A549 (cell line): ENCODE results near the gene TUT7. TPM values are rescaled to one million over a fixed set of nuclear protein-coding genes. Genes with fewer than 3 reads are reported as not detected.
A peak's percentile ranks its signal among the peaks of the same experiment; 100 is the strongest.

Experiments
- ATAC-seq, 2 experiments: fragments of 200-7000 bp in 1 of 2; fragments of >200 bp in 1 of 2; cut with Nextera tagmentation in 1 of 2; cut with Tn5 transposase in 1 of 2; 3 replicates each; pipeline versions ENCODE4 v1.8.0 to v1.9.1; 2018 to 2020; ENCODE audit warnings: mild to moderate bottlenecking in 1 of 2, moderate library complexity in 1 of 2
- CTCF ChIA-PET: fragments of 300-600 bp; sonication (Branson Sonifier 250); formaldehyde crosslinking; extraction: SDS; loops from one replicate; lab custom pipeline; 2021; ENCODE audit warnings: antibody characterized with exemption, inconsistent platforms; lab: Yijun Ruan, JAX
- POLR2A ChIA-PET: fragments of 350-600 bp; formaldehyde crosslinking; extraction: SDS; loops from one replicate; lab custom pipeline; 2021; ENCODE audit warnings: antibody characterized with exemption, inconsistent platforms; lab: Yijun Ruan, JAX
- DNase-seq, 2 experiments: peaks; one replicate each; pipeline versions ENCODE4 v3.0.0 to v3.0.0-alpha.2; 2011 to 2016; ENCODE audit warnings: low read depth in 1 of 2, low spot score in 1 of 2
- FAIRE-seq: peaks from 2 replicates; lab custom pipeline; 2011; peaks lifted over from hg19 to GRCh38; lab: Jason Lieb, UNC
- H3K27ac ChIP-seq, 2 experiments: fragments of >200 bp; sonication (Bioruptor Twin); formaldehyde crosslinking; 3 replicates each; pipeline ENCODE4 v1.5.1; 2016 to 2017
- H3K4me1 ChIP-seq: fragments of >200 bp; sonication (Bioruptor Twin); formaldehyde crosslinking; 3 replicates; pipeline ENCODE4 v1.6.1; 2016
- H3K4me2 ChIP-seq: fragments of >200 bp; sonication (Bioruptor Twin); formaldehyde crosslinking; 3 replicates; pipeline ENCODE4 v1.6.1; 2016
- H3K4me3 ChIP-seq: fragments of >200 bp; sonication (Bioruptor Twin); formaldehyde crosslinking; 3 replicates; pipeline ENCODE4 v1.5.1; 2016
- H3K9me3 ChIP-seq: fragments of >200 bp; sonication (Bioruptor Twin); formaldehyde crosslinking; 3 replicates; pipeline ENCODE4 v1.6.1; 2016
- BHLHE40 ChIP-seq: IDR thresholded peaks from 2 replicates; pipeline ENCODE4 v1.6.1; 2012; ENCODE audit warnings: low read depth, low read length, inconsistent platforms
- CEBPB ChIP-seq, 2 experiments: fragments of >200 bp in 1 of 2; sonication (Bioruptor Twin) in 1 of 2; formaldehyde crosslinking in 1 of 2; IDR thresholded peaks; 2 replicates each; pipeline ENCODE4 v1.6.1; 2012 to 2016
- CHD4 ChIP-seq: fragments of 200-600 bp; sonication (generic); IDR thresholded peaks from 2 replicates; pipeline ENCODE4 v1.6.1; 2016; ENCODE audit warnings: antibody characterized with exemption, mild to moderate bottlenecking, borderline replicate concordance
- EHF ChIP-seq: fragments of 250-450 bp; sonication (Bioruptor Pico); IDR thresholded peaks from 2 replicates; pipeline ENCODE4 v1.5.0; 2020; ENCODE audit warnings: mild to moderate bottlenecking
- EP300 ChIP-seq, 2 experiments: fragments of >200 bp; sonication (Bioruptor Twin); formaldehyde crosslinking; IDR thresholded peaks; 2 replicates in 1 of 2; 3 replicates in 1 of 2; pipeline ENCODE4 v1.6.1; 2016 to 2017
- FOSB ChIP-seq: fragments of 250-450 bp; sonication (Bioruptor Pico); IDR thresholded peaks from 2 replicates; pipeline ENCODE4 v1.5.0; 2020; ENCODE audit warnings: mild to moderate bottlenecking, moderate library complexity
- FOSL2 ChIP-seq, 2 experiments: fragments of 450-650 bp in 1 of 2; fragments of >200 bp in 1 of 2; sonication (Bioruptor Twin) in 1 of 2; formaldehyde crosslinking; IDR thresholded peaks; 2 replicates each; pipeline versions ENCODE4 v1.5.0 to v1.6.1; 2016 to 2020; ENCODE audit warnings: mild to moderate bottlenecking in 1 of 2, moderate library complexity in 1 of 2
- GATA3 ChIP-seq: IDR thresholded peaks from 2 replicates; pipeline ENCODE4 v1.6.1; 2012; ENCODE audit warnings: borderline replicate concordance
- HDAC2 ChIP-seq: fragments of 200-600 bp; sonication (generic); IDR thresholded peaks from 2 replicates; pipeline ENCODE4 v1.6.1; 2016
- HOXB13 ChIP-seq: fragments of 250-450 bp; sonication (Bioruptor Pico); IDR thresholded peaks from 2 replicates; pipeline ENCODE4 v1.5.0; 2020; ENCODE audit warnings: low read depth, mild to moderate bottlenecking, moderate library complexity
- JUNB ChIP-seq: fragments of >200 bp; sonication (Bioruptor Twin); formaldehyde crosslinking; IDR thresholded peaks from 2 replicates; pipeline ENCODE4 v1.6.1; 2016
- KDM1A ChIP-seq: fragments of 200-600 bp; sonication (generic); IDR thresholded peaks from 2 replicates; pipeline ENCODE4 v1.6.1; 2016; ENCODE audit warnings: low read depth, mild to moderate bottlenecking
- MAFK ChIP-seq: fragments of 450-650 bp; IDR thresholded peaks from 2 replicates; pipeline ENCODE4 v1.6.1; 2014; ENCODE audit not compliant: partially characterized antibody
- MAZ ChIP-seq: fragments of 150-350 bp; IDR thresholded peaks from 2 replicates; pipeline ENCODE4 v1.6.1; 2014; ENCODE audit warnings: antibody characterized with exemption, low read depth, low read length, borderline replicate concordance
- MYC ChIP-seq: IDR thresholded peaks from 2 replicates; pipeline ENCODE4 v1.6.1; 2012; ENCODE audit warnings: mild to moderate bottlenecking, inconsistent platforms, low read length, improper control_type of control experiment, borderline replicate concordance
- NR3C1 ChIP-seq: fragments of >200 bp; sonication (Bioruptor Twin); formaldehyde crosslinking; IDR thresholded peaks from 3 replicates; pipeline ENCODE4 v1.6.1; 2017
- ZFP36 ChIP-seq: fragments of 450-650 bp; IDR thresholded peaks from 2 replicates; pipeline ENCODE4 v1.6.1; 2014; ENCODE audit warnings: borderline replicate concordance; ENCODE audit not compliant: partially characterized antibody
- ZSCAN20 ChIP-seq: fragments of 250-450 bp; sonication (Bioruptor Pico); IDR thresholded peaks from 2 replicates; pipeline ENCODE4 v1.8.0; 2022; ENCODE audit warnings: mild to moderate bottlenecking, moderate library complexity
- WGBS: methylation state at CpG from one replicate; pipeline ENCODE4 v1.1.6; 2017; ENCODE audit errors: missing lambda C conversion rate; 5-methylcytosine and 5-hydroxymethylcytosine counted together
- polyA plus RNA-seq, 4 experiments: library from polyadenylated mRNA; depleted of rRNA in 3 of 4; stranded (reverse); fragments of >200 nt; fragmentation: RNase III in 1 of 4; extraction: RNeasy Plus Mini Kit Qiagen cat#74134 plus additional on column Dnase treatment in 1 of 4; gene quantifications; 2 replicates in 3 of 4; 3 replicates in 1 of 4; pipeline ENCODE4 v1.2.3, GENCODE V29; 2011 to 2017
- TF ChIP-seq, protein P1 (sequence below): IDR thresholded peaks from 2 replicates; pipeline ENCODE4 v1.6.1; 2012
- TF ChIP-seq, protein P2 (sequence below): IDR thresholded peaks from 2 replicates; pipeline ENCODE4 v1.6.1; 2012

Gene TUT7
- polyA plus RNA-seq, 2 of the 4 experiments (the other 2 are of a cell fraction) = 12.1 to 27.0 TPM

DNA sequence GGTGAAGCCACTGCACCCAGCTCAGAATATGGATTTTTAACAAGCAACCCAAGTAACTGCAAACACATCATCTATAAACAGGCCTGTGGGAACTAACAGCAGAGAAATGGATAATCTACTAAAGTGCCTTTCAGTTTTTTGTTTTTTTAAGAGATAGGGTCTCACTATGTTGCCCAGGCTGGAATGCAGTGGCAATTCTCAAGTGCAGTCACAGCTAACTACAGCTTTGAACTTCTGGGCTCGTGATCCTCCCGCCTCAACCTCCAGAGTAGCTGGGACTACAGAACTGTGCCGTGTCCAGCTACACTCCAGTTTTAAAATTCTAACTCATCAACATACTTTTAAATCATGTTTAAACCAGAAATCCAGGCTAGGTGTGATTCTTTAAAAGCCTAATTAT, 11.9 kb downstream of the TUT7 start (continued):
- TF ChIP-seq MYC (no peak), FOSB (no peak)

DNA sequence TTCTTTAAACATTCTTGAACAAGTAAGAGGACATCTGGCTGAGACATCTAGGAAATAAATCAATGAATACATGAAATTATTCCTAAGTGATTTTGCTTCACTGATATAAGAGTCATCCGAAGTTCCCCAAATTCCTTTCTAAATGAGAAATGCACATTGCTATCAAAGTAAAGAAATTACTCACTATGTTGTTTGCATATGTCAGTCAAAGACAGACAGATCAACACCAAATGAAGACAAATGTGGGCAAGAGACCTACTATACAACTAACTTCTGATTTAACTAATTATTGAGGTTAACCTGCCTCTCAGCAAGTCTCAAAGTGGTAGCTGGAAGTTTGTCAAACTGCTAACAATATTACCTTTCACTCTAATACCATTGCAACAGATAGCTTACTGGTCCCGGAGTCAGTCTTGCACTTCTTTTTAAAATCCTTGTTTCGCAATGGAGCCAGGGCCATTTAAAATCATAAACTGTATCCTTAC, 13.2 kb downstream of the TUT7 start:
- TF ChIP-seq NR3C1 (no peak), EP300 (IDR thresholded peaks at IDR 0.05) (0 out of 5 replicates have a peak, but pooled peaks of 1 of the 2 experiments have one; percentile 22), JUNB (0 out of 2 replicates have a peak, but pooled peaks have one; percentile 24), ZSCAN20 (CRISPR knock-in tag) (no peak), CEBPB (IDR thresholded peaks at IDR 0.05) (peak; percentile 54 to 93; a peak in 3 of 4 replicates), GATA3 (peak; percentile 84; the same call in 1 of the 2 replicates), FOSL2 (IDR thresholded peaks at IDR 0.05) (no peak), FOSL2 (CRISPR knock-in tag; IDR thresholded peaks at IDR 0.05) (peak; percentile 38; the same call in 1 of the 2 replicates)
- TF ChIP-seq, protein P1, sequence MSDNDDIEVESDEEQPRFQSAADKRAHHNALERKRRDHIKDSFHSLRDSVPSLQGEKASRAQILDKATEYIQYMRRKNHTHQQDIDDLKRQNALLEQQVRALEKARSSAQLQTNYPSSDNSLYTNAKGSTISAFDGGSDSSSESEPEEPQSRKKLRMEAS = peak; percentile 18; the same call in 1 of the 2 replicates
- TF ChIP-seq, protein P2, sequence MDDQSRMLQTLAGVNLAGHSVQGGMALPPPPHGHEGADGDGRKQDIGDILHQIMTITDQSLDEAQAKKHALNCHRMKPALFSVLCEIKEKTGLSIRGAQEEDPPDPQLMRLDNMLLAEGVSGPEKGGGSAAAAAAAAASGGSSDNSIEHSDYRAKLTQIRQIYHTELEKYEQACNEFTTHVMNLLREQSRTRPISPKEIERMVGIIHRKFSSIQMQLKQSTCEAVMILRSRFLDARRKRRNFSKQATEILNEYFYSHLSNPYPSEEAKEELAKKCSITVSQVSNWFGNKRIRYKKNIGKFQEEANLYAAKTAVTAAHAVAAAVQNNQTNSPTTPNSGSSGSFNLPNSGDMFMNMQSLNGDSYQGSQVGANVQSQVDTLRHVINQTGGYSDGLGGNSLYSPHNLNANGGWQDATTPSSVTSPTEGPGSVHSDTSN = peak; percentile 57; the same call in 1 of the 2 replicates
- Histone ChIP-seq H3K9me3 (no peaks in the 10 kb centered on the region), H3K4me3 (no peak overlapping the region), H3K4me1 (peaks cover 37% of the 10 kb centered on the region), H3K27ac (peak overlapping the region; percentile 30 to 63; a peak in 4 of 6 replicates), H3K4me2 (peak overlapping the region; percentile 66)
- peak in 1 of 2 experiments; percentile 13 for DNase-seq
- ATAC-seq = peak; percentile 54 to 79; a peak in 4 of 6 replicates
- 30% methylated on average over 3 of the region's 3 CpGs for WGBS
- ChIA-PET POLR2A (no interaction called here), CTCF (interaction anchor here (2.2 kb wide), 1 partner anchor 9 kb away, joined by 9 read pairs; no protein-coding TSS in a partner anchor)
- FAIRE-seq = peak; percentile 32

DNA sequence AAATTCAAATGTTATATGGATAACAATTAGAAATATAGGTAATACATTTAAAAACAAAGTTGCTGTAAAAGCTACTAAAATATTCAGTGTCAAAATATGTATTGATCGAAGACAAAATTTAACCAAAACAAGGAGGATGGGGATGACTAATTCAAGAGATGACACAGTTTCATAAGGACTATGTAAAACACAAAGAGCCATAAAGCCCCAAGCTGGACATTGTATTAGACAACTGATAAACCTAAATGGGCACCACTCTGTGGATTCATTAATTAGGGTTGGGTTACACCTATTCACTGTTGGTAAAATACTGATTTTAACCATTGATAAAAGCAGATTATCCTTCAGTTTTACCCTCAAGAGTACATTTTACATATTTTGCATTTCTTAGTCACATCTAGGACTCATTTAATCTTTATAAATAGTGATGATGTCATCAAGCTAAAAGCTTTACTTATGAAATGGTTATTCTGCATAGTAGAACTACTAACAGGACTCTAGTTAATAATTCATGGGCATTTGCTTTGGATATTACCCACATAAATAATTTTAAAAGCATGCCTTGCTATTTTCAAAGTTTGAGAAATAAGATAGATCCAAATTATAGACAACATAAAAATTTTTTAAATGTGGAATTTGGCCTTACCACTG, 13.7 kb downstream of the TUT7 start:
- ATAC-seq (peak in 1 of 2 experiments; percentile 37; a peak in 3 of 6 replicates), DNase-seq (no peak), FAIRE-seq (peak; percentile 7)
- Histone ChIP-seq H3K27ac (no peak overlapping the region; a peak in 1 of 6 replicates), H3K4me1 (peaks cover 37% of the 10 kb centered on the region), H3K4me2 (peak overlapping the region; percentile 66), H3K4me3 (no peak overlapping the region), H3K9me3 (no peaks in the 10 kb centered on the region)
- POLR2A ChIA-PET = interaction anchor here (0.8 kb wide), 1 partner anchor 58 kb away, joined by 3 read pairs; the partner anchor contains the start of gene ISCA1
- CTCF ChIA-PET = interaction anchor here (2.2 kb wide), 1 partner anchor 10 kb away, joined by 9 read pairs; no protein-coding TSS in a partner anchor
- WGBS = 53% methylated on average over 1 of the region's 1 CpG
- no peak for TF ChIP-seq HDAC2
- TF ChIP-seq FOSB = no peak
- no peak for TF ChIP-seq MAFK
- no peak for TF ChIP-seq NR3C1
- no peak for TF ChIP-seq KDM1A
- TF ChIP-seq BHLHE40 = no peak
- no peak for TF ChIP-seq EHF

DNA sequence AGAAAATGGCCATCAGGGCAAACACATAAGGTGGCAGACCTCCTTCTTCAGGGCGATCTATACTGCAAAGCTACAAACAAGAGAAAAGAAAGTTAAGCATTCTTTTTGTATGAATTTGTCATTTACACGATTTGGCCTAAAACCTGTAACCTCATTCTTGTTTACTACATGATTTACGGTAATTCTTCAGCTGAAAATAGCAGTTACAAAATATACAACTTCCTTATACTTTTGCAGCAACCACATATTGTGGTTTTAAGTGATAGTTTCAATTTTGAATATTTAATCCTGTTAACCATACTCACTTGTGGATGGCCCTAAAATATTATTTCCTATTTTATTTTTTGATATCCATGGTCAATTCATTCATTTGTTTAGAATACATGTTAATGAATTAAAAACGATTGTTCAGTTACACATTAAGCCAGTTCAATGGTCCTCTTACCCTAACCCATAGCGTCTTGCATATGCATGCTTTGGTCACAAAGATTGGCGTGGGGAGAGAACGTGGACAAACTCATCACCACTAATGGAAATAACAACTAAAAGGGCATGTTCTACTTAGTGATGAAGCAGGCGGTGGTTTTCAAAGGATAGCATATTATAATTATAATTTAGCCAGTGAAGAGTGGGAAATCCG, 16.6 kb downstream of the TUT7 start:
- ChIA-PET POLR2A (no interaction called here), CTCF (no interaction called here)
- 82% methylated on average over 9 of the region's 9 CpGs for WGBS
- Histone ChIP-seq H3K4me3 (no peak overlapping the region), H3K27ac (no peak overlapping the region), H3K4me1 (peaks cover 37% of the 10 kb centered on the region), H3K4me2 (no peak overlapping the region), H3K9me3 (no peaks in the 10 kb centered on the region)
- FAIRE-seq = no peak
- TF ChIP-seq MAZ (no peak), HDAC2 (no peak), HOXB13 (CRISPR knock-in tag) (no peak), ZFP36 (no peak), CHD4 (no peak)
- TF ChIP-seq, protein P2 = no peak
- DNase-seq = no peak
- no peak for ATAC-seq
